ENCODE measurements around the gene IL4.

- TF ChIP-seq CTCF (IDR thresholded peaks at IDR 0.05; ENCODE audit: poor library complexity) (no peak), EZH2phosphoT487 (IDR thresholded peaks at IDR 0.05; ENCODE audit: low read depth, severe bottlenecking, unreplicated experiment) (no peak)
Observed at GRCh38 chr5:132656774-132657355, 16.9 kb upstream of the IL4 start.

Measured in hepatocyte (in vitro differentiated cells).